NCI-H226 (cell line): ENCODE data around the gene CARS1.

ENCODE experiments used
- DNase-seq: peaks from one replicate; pipeline ENCODE4 v3.0.0-alpha.2; 2015

CARS1 gene

DNA sequence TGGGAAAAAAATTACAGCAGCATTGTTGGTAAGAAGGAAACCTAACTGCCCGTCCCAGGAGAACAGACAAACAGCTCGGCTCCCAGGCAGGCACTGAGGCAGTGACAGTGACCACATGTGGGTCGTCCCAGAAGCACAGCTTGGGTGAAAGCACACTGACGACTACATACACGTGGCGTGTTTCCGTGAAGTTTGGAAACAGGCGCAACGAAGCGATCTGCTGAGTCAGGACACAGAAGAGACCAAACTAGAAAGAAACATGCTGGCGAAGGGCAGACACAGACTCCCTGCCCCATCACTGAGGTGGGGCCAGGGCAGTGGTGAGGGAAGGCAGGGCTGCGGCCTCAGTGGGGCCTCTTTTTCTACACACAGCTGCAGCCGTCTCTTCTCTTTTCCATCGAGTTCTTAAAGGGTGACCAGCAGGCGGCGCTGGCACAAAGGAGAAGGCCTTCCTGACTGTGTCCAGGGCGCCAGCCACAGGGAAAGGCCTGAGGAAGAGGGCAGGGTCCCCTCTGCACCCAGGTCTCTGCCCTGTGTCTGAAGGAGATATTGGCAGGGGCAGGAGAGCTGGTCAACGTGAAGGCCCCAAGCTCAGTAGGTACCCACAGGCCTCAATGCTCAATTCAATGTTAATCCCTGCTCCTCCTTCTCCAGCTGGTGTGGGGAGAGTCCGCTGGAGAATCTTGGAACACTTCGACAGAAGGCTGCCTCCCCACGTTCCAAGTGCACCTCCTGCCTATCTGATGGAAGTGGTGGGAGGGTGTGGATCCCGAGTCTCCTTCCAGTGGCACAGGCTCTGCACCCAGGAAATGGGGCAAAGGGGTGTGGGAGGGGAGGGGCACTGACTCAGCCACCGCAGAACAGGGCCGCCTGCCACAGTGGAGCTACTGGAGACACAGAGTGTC is 19.9 kb downstream of the CARS1 start:
- DNase-seq, result peak; percentile 53

DNA sequence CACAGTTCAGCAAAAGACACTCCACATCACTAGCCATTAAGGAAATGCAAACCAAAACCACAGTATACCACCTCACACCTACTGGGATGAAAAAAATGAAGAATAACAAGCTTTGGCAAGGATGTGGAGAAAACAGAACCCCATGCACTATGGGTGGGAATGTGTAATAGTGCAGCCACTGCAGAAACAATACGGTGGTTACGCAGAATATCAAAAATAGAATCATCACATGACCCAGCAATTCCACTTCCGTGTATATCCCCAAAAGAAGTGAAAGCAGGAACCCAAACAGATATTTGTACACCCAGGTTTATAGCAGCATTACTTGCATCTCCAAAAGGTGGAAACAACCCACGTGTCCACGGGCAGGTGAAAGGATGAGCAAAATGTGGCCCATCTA is 20.8 kb downstream of the CARS1 start:
- no peak for DNase-seq

DNA sequence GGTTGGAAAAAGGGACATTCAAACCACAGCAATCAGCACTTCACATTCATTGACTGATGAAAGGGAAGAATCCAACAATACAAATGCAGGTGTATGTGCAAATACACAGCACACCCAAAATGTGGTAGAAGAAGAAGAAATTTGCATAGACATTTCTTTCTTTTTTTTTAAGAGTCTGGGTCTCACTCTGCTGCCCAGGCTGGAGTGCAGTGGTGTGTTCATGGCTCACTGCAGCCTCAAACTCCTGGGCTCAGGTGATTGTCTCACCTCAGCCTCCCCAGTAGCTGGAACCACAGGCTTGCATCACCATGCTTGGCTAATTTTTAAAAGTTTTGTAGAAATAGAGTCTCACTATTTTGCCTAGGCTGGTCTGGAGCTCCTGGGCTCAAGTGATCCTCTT is 21.9 kb downstream of the CARS1 start:
- DNase-seq, result no peak

DNA sequence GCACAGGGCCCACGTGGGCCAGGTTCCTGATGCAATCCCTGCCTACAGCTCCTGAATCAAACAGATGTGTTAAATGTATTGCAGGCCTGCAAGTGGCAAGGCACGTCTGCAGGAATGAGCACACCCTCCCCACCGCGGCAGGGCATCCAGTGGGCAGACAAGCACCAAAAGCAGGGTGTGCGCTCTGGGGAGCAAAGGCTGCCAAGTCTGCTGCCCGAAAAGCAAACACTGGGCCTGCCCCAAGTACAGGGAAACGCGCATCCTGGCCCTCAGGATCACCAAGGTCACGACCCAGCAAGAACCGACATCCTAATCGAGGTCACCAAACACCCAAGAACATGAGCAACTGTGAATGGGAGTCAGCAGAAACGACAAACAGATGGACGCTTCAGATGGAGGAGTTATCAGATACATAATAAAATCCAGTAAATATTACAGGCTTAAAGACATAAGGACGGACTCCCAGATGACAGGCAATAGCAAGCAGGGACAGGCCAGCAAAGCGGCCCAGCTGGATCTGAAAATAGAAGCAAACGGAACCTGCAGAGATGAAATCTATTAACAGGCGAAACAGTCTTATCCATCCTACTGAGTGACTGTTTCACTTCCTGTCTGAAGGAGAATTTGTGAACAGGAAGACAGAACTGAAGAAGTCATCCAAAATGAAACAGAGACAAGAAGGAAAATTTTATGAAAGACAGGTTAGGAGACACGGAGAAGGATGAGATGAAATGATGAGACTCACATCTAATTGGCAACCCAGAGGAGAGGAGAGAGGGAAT is 26.7 kb downstream of the CARS1 start:
- no peak for DNase-seq

DNA sequence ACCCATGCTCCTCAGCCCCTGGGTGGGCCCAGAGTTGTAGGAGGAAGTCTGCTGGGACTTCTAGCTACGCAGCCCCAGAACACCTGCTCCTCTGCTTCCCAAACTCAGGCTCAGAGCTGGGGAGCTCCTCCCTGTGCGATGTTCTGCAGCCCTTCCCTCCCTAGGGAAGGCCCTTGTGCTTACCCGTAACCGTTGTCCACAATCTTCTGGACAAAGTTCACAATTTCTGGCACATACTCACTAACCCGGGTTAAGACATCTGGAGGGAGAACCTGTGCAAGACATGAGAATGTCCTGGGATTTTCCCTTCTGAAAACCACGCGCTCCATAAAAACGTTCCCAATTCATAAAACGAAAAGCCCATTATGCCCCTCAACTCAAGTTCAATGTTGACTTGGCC is 28.4 kb downstream of the CARS1 start:
- no peak for DNase-seq

DNA sequence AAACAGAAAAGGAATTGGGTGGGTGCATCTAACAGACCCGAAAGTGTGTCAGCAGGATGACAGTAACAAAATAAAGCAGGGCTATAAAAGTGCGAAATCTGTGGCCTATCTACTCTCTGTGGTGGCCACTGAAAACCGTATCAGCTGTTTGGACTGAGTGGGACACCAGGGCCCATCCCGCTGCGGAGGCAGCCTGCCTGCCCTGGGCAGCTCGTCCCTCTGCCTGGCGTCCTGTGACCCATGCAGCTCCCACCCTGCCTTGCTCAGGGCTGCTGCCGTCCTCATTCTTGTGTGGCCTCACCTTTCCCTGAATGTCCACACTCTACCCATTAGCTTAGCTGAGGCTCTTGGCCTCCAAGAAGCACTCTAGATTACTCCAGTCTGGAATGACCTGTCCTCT is 30.4 kb downstream of the CARS1 start:
- DNase-seq, result no peak

DNA sequence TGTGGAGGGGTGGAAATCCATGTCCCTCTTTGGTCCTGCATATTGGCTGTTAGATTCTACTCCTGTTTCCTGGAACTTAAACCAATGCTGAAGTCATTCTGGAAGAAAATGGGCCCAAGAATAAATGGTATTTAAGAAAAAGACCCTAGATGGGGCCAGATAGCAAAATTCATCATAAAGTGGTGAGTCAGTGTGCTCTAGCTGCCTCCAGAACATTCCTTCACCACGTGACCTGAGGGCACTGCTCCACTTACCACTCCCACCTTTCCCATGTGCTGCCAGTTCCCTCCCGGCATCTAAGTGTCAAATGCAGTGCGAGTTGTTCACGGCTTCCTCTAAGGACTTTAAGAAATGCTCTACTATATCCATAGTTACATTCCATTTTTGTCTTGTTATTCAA is 34.2 kb downstream of the CARS1 start:
- DNase-seq, result peak; percentile 41

DNA sequence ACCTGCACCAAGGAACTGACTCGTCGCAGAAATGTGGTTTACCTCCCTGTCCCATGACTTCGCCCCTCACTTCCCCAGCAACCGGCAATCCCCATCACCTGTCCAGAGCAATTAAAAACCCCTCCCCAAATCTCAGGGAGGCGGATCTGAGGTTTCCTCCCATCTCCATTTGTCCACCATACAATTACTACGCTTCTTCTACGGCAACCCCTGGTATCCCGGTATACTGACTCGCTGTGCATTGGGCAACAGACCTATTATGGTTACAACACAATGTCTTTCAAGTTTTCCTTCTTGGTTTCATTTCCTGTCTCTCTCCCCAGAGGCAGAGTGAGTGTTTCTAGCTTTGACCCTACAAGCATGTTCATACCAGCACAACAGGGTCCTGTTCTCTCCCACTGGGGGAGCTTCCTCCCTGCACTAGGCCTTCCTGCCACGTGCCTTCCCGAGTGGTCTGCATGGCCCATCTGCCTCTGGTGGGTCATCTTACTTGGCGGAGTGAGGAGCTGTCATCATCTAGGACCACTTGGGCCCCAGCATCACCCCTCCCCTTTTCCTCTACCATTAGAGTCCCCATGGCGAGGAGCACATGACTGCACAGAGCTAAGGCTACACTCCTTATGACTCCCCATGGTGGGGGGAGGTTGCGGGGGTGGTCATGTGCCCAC is 34.8 kb downstream of the CARS1 start:
- peak; percentile 63 for DNase-seq

DNA sequence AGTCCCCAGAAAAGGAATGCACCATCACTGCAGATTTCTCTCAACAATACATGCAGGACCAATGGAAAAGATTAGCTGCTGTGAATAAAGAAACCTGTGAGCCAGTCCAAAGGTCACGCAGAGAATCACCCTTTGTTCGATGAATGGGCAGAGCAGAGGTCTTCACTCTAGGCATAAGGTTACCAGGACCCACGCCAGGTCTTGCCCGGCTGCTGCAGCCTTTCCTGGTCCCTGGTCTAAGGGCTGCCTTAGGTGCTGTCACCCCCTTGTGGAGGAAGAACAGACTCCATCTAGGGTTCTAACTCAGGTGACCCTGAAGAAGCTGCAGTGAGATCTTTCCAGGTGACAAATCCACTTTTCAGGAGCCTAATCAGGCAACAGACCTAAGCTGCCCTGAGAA is 36.1 kb downstream of the CARS1 start:
- DNase-seq, result no peak

DNA sequence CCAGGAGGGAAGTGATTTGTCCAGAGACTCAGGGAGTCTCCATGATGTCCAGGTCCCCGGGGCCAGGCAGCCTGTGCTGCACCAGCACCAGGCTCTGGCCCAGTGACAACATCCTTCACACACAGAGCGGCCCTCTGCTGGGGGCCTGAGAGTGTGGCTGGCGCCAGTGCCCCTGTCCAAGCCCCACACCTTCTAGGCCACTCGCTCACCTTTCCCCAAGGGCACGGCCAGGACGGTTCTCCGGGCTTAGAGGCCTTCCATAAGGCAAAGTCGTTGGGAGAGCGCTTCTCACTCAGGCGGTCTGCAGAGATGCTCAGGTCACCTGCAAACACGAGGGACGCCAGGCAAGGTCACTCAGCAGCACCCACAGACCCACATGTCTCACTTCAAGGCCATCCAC is 37.2 kb downstream of the CARS1 start:
- no peak for DNase-seq

DNA sequence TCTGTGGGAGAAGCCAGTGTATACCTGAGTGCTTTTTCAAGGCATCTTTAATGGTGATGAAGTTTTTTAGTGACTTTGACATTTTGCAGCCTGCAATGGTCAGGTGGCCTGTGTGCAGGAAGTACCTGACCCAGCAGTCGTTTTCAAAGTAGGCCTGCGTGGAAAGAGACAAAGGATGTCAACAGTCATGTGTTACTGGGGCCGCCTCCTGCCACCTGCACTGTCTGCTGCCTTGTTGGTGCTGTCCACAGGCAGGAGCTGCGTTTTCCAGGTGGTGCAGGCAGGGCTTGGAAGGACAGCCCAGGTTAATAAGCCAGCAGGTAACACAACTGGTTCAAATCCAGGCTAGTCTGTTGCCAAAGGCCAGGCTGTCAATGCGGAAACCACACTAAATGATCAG is 38.6 kb downstream of the CARS1 start:
- no peak for DNase-seq

DNA sequence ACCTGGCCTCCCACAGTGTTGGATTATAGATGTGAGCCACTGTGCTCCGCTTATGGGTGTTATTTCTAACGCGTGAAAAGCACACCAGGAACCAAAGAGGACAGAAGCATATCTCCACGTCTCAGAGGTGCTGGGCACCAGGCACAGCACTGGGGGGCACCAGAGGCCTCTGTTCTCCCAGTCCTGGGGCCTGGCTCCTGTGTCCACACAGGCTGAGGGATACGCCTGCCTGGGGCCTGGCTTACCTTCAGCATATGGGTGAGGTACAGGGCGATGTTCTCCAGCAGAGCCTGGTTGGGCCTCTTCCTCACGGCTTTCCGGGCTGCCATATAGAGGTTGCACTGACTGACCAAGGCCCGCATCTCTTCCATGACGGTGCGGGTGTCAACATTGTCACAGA is 40.4 kb downstream of the CARS1 start:
- DNase-seq, result no peak

DNA sequence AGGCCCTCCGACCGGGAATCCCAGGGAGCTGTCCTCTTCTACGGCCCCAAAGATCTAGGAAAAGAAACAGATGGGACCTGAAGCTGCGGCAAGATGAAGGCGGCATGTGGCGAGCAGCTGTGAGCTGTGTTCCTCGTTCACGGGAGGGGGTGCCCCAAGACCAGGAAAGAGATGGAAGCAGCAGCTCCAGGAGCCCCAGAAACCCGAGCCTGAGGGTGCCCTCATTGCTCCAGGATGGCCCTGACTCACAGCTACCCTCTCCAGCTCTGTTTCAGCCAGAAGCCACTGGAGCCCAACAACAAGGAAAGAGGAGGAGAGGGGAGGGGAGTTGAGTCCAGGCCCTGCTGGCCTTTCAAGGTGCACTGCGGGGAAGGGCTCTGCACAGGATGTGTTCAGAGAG is 41.4 kb downstream of the CARS1 start:
- no peak for DNase-seq

DNA sequence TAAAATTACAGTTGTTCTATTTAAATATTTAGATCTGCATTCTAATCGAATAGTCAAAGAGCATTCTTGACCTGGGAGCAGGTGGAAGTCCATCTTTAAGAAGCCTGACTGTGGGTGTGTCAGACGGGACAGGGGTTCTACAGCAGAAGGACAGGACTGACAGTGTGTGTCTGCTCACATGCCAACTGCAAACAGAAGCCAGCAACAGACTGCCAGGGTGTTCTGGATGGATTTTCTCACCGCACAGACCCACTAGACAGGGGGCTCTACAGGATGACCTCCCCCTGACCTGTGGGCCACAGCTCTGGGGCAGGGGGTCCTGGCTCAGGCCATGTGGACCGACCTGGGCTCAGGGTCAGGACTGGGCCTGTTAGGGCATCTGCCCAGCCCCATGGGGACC is 42.3 kb downstream of the CARS1 start:
- no peak for DNase-seq

DNA sequence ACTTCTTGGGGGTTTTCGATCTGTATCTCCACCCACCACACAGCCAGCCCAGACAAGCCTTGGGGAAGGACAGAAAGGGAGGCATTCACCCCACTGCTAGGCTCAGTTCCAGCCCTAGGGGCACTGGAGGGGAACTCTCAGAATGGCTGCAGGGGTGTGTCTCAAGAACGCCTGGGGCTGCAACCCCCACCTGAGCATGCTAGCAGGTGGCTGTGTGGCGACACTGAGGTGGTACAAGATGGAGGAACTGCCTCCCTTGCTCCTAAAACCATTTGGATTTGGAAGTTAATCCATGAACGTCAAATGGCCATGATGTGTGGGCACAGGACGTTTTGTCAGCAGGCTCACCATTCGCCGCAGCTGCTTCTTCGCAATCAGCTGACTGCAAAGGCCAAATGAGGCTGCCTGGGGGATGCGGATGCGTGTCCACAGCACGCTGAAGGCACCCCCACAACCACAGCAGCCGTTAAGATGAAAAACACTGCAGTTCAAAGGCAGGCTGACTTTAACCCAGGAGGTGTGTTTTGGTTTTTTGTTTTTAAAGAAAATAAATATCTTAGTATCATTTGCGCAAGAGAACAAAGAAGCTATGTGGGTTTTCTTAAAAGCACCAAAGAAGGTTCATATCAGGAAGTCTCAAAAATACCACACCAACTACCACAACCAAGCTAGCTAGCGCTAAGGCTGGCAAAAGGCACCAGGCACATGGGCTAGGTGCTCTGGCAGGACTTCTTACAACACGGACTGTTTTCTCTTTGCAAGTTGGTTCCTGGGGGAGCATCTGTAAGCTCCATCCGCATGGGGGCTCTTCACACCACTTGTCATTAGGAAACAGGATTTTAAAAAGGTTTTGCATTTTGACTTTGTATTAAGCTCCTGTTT is 42.9 kb downstream of the CARS1 start:
- no peak for DNase-seq

DNA sequence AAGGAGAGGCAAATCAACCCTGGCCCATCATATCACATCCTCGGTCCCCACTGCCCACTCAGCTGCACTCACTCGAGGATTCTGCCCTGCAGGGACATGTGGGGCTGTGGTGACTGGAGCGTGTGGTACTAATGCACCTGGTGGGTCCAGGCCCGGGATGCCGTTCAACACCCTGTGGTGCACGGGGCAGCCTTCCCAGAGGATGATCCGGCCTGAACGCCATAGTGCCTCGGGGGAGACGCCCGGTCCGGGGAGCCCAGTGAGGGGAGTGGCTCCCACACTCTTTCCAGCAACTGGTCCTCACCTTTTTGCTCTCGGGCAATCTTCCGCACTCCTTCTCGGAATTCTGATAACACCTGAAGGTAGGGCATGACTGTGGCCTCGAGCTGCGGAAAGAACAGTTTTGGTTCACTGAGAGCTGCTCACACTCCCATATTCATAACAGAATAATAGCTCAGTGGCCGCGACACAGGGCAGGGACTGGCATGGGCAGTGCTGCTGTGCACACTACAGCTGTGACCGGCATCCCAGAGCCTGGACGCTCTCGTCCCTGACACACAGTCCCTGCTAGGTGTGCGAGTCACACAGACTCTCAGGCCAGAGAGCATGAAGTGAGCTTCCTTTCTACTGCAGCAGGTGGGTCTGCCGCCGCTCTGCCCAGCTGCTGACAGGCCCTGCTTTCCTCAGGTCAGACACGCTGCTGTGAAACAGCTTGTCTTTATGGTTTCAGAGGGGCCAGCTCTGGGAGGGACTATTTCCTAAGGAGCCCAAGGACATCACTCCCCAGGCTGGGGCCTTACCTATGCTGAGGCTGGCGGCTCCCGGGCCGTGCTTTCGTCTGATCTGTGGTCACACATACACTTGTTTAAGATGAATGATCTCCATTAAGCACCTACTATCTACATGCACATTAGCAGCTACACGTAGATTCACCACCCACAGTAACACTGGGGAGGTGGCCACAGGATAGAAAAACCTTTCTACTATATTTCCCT is 45.0 kb downstream of the CARS1 start:
- DNase-seq, result no peak

DNA sequence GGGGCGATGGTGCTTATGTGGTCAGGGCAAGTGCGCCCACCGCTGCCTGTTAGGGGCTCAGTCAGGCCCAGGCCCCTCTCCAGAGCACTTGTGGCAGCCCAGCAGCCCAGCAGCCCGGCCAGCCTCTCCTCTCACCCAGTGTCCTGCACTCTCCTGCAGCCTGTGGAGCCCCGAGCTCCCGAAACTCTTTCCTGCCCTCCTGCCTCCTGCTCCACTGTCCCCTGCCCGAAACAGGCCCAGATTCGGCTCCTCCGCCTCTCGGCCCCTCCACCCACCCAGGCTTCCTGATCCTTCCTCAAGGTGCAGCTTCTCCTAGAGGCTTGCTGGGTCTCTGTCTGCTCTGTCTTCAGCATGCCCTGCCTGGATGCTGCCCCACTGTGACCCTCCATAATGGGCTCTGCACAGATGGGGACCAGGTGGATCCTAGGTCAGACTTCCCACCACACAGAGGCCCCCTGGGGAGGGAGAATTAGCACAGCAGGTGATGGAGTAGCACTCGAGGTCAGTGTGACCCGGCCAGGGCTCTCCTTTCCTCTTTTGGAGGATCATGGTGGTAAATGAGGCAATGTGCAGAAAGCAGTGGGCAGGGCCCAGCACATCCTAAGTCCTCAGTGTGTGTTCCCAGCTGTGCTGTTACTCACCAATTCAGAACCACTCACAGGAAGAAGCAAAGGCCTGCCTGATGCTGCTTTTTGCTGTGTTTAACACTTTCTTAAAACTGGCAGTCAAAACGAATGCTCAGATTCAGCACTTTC is 46.5 kb downstream of the CARS1 start:
- DNase-seq, result no peak

DNA sequence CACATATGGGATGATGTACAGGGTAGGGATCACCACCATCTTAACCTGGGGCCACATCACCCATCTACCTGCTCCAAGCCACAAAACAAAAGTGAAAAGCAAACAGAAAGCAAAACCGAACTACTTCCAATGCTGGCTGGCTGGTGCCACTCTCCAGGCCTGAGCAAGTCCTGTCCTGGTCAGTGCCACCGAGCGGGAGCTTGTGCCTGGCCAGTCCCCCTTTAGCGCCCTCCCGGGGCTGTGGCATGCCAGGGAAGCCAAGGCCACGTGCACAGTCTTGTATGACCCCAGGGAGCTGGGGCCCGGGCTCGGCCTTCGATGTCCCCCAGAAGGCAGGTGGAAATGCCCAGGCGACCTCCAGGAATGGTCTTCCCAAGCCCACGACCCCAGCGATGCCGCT is 47.2 kb downstream of the CARS1 start:
- no peak for DNase-seq

DNA sequence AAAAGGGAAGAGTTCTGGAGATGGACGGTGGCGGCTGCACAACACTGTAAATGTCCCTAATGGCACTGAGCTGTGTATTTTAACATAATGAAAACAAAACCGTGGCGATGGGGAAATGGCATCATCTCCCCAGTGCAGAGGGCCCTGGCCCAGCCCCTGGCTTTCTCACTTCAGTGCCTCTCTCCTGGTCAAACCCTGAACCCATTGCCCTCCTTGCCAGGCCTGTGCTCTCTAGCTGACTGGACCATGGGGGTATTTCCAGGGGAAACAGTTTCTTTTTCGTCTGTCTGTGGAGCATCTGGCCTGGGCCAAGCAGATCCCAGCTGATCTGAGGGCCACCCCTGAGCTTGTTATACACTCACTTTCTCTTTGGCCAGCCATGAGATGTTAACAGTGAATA is 47.7 kb downstream of the CARS1 start:
- DNase-seq, result no peak

DNA sequence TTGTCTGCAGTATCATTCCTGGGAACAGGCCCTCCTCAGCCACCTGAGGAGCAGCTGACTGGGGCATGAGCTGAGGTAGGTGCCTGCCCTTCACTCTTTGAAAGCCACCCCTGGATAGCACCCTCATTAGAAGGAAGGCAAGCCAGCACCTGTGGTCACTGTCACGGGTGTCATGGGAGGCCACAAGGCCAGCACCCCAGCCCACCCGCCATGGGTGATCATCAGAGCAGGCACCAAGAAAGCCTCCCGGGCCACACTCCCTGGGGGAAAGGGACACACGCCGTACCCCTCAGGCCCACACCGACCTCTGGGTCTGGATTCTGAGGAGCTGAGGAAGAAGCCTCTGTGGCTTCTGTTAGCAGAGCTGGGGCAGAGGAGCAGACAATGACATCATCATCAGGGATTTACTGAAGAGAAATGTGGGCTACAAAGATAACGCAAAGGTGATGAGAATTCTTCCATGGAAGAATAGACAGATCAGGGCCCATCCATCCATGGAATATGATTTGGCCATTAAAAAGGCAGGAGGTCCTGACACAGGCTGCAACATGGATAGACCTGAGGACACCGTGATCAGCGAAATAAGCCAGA is 48.4 kb downstream of the CARS1 start:
- no peak for DNase-seq
